Common myeloid progenitor, CD34-positive (primary cell): ENCODE data around the gene YEATS2.

Experiments
- CTCF ChIA-PET: fragments of 350-600 bp; sonication (Branson Sonifier 250); formaldehyde crosslinking; loops from one replicate; lab custom pipeline; 2021; ENCODE audit warnings: antibody characterized with exemption; lab: Charles Lee
- POLR2A ChIA-PET: fragments of 350-600 bp; sonication (Branson Sonifier 250); formaldehyde crosslinking; loops from one replicate; lab custom pipeline; 2021; ENCODE audit warnings: antibody characterized with exemption; lab: Charles Lee
- DNase-seq, 3 donors: peaks; one replicate each; pipeline versions ENCODE4 v3.0.0 to v3.0.0-alpha.2; 2013
- H3K27ac ChIP-seq, 2 experiments: 1 replicate in 1 of 2; 2 replicates in 1 of 2; pipeline ENCODE4 v1.7.0; 2013; ENCODE audit warnings: inconsistent platforms in 2 of 2, low read length in 2 of 2, mild to moderate bottlenecking in 2 of 2, low read depth in 1 of 2, moderate library complexity in 1 of 2; ENCODE audit not compliant: severe bottlenecking in 2 of 2, insufficient read depth in 1 of 2, poor library complexity in 1 of 2
- H3K27me3 ChIP-seq, 5 experiments: replicated peaks in 2 of 5; 1 replicate in 3 of 5; 2 replicates in 2 of 5; pipeline versions ENCODE4 v1.6.1 to v1.7.0; 2013; ENCODE audit warnings: low read length in 4 of 5, mild to moderate bottlenecking in 2 of 5, moderate library complexity in 2 of 5, inconsistent platforms in 1 of 5; ENCODE audit not compliant: insufficient read depth in 5 of 5, control insufficient read depth in 4 of 5
- H3K36me3 ChIP-seq, 4 experiments: 1 replicate in 2 of 4; 2 replicates in 2 of 4; pipeline versions ENCODE4 v1.6.1 to v1.7.0; 2013; ENCODE audit warnings: low read length in 3 of 4, control low read depth in 1 of 4, mild to moderate bottlenecking in 1 of 4; ENCODE audit not compliant: control insufficient read depth in 4 of 4, insufficient read depth in 4 of 4
- H3K4me1 ChIP-seq, 4 experiments: 1 replicate in 3 of 4; 2 replicates in 1 of 4; pipeline versions ENCODE4 v1.6.1 to v1.7.1; 2013; ENCODE audit warnings: low read length in 3 of 4, mild to moderate bottlenecking in 3 of 4, control low read depth in 1 of 4, inconsistent platforms in 1 of 4, moderate library complexity in 1 of 4; ENCODE audit not compliant: control insufficient read depth in 4 of 4, insufficient read depth in 4 of 4; ENCODE audit errors: control extremely low read depth in 1 of 4
- H3K4me3 ChIP-seq, 7 experiments: 1 replicate in 4 of 7; 2 replicates in 3 of 7; pipeline versions ENCODE4 v1.5.1 to v1.7.0; 2013; ENCODE audit warnings: mild to moderate bottlenecking in 7 of 7, low read length in 6 of 7, moderate library complexity in 6 of 7, inconsistent platforms in 2 of 7, low read depth in 2 of 7, control low read depth in 1 of 7; ENCODE audit not compliant: insufficient read depth in 4 of 7, control insufficient read depth in 1 of 7; ENCODE audit errors: extremely low read depth in 1 of 7
- H3K9me3 ChIP-seq, 5 experiments: 1 replicate in 4 of 5; 2 replicates in 1 of 5; pipeline versions ENCODE4 v1.6.1 to v1.7.1; 2013; ENCODE audit warnings: low read length in 4 of 5, mild to moderate bottlenecking in 2 of 5, inconsistent platforms in 1 of 5, low read depth in 1 of 5, moderate library complexity in 1 of 5; ENCODE audit not compliant: control insufficient read depth in 4 of 5, insufficient read depth in 2 of 5; ENCODE audit errors: control extremely low read depth in 1 of 5
- whole genome bisulfite sequencing: methylation state at CpG from one replicate; pipeline ENCODE4 v1.1.5; 2013; ENCODE audit not compliant: insufficient coverage; 5-methylcytosine and 5-hydroxymethylcytosine counted together

YEATS2 gene

DNA sequence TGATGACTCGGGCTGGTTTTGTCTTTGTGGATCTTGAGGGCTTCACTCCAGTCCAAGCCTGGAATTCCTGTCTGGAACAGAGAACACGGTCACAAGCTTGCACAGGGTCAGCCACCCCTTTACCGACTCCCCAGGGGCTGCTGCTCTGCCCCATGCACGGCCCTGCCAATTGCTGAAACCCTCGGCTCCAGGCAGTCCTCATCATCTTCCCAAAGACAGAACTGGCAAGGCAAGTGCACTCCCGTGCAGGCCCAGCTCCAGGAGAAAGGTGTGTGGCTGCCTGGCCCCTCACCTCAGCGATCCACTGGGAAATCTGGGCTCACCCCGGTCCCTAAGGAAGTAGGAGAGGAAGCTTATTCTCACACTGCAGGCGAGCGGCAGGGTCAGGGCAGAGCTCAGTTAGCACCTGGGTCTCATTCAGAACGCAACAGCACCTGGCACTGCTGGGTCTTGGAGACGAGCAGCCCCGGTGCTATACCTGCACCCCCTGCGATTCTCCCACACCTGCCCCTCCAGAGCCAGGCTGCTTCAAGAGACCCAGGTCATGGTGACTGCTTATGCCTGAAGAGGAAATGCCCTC, 120.5 kb downstream of the YEATS2 start:
- H3K9me3 ChIP-seq = no peaks in the 10 kb centered on the region
- no peaks in the 10 kb centered on the region for H3K4me1 ChIP-seq
- no peaks in the 10 kb centered on the region for H3K27me3 ChIP-seq
- ChIA-PET POLR2A (no interaction called here), CTCF (interaction anchor here (1.1 to 1.2 kb wide), 2 partner anchors 12 to 16 kb away, joined by 3 read pairs; no protein-coding TSS in a partner anchor)
- WGBS = 95% methylated on average over 13 of the region's 14 CpGs
- peaks cover 0 to 22% (median 5%) of the 10 kb centered on the region in 4 experiments for H3K36me3 ChIP-seq
- DNase-seq = no peak
- no peak overlapping the region for H3K4me3 ChIP-seq
- no peak overlapping the region for H3K27ac ChIP-seq

DNA sequence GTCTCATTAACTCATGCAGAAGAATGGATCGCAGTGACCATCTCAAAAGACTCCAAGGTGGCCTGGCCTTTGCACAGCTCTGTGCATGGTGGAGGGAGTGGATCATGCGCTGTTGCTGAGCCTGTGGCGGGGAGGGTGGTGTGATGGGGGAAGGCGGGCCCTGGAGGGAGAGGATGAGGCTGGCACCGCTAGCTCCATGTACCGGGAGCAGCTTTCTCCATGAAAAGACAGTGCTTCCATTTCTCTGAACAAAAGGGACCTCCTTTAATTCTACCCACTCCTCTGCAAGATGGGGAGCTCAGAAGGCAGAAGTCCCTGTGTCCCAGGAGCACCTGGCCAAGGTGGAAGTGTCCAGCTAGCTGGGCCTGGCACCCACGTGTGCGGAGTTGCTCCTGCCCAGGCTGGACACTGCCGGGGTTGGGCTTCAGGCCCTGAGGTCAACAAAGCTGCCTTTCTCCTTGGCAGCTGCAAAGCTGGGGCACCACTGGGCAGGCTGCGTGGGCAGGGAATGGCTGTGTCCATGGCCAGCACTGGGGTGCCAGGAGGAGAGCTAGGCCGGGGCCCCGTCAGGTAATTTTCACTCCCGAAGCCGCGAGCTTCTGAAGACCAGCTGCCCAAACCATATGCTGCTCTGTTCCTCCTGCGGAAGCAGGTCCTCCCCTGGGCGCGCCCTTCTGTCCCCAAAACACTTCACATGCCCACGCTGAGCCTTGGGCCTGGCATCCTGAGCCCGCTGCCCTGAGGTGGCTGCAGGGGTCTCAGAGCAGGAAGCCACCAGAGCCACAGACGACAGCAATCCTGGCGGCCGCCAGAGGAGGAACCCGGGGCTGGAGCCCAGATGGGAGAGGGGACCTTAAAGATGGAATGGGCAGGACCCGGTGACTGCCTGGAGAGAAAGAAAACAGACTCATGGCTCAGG, 121.4 kb downstream of the YEATS2 start:
- no peak for DNase-seq
- no peaks in the 10 kb centered on the region for H3K27me3 ChIP-seq
- H3K36me3 ChIP-seq = peaks cover 0 to 18% (median 2%) of the 10 kb centered on the region in 4 experiments
- H3K4me3 ChIP-seq = no peak overlapping the region
- ChIA-PET POLR2A (no interaction called here), CTCF (no interaction called here)
- peaks cover 0 to 5% (median 2%) of the 10 kb centered on the region in 4 experiments for H3K4me1 ChIP-seq
- H3K27ac ChIP-seq = no peak overlapping the region
- H3K9me3 ChIP-seq = no peaks in the 10 kb centered on the region
- WGBS = 94% methylated on average over 20 of the region's 25 CpGs

DNA sequence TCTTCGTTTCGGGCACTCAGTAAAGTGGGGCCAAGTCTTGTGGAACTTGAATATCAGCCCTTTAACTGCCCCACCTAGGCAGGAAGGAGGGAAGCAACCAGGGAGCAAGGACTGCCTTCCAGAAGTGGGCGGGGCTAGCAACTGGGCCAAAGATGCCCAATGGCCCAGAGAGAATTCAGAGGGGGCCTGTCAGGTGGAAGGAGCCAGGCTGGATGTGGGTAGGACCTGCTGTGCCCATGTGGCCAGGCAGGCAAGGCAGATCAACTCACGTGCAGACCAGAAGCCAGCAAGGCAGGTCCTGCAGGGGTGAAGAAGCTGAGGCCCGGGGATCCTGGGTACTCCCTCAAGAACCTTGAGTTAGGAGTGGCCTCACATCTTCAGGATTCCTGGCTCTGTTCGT, 122.2 kb downstream of the YEATS2 start:
- no peaks in the 10 kb centered on the region for H3K27me3 ChIP-seq
- H3K9me3 ChIP-seq = no peaks in the 10 kb centered on the region
- peaks cover 0 to 18% (median 2%) of the 10 kb centered on the region in 4 experiments for H3K36me3 ChIP-seq
- H3K4me1 ChIP-seq = peaks cover 5 to 13% (median 10%) of the 10 kb centered on the region in 4 experiments
- 100% methylated on average over 5 of the region's 6 CpGs for WGBS
- CTCF ChIA-PET = no interaction called here
- H3K27ac ChIP-seq = no peak overlapping the region
- H3K4me3 ChIP-seq = no peak overlapping the region
- POLR2A ChIA-PET = no interaction called here
- no peak for DNase-seq

DNA sequence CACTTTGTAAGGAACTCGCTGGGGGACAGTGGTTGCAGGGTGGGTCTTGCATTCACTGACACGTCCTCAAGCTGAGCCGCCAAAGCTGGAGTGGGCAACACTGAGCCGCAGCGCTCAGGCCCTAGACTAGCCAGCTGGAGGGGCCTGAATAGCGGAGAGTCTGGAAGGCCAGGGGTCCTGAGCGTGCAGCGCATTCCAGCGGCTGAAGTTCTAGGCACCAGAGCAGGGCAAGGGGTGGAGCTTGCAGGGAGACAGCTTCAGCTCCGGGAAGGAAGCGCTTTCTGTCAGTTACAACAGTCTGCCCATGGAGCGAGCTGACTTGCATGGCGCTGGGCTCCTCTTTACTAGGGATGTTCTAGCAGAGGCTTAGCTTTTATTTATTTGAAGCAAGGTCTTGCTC, 125.0 kb downstream of the YEATS2 start:
- CTCF ChIA-PET = interaction anchor here (0.8 to 2.0 kb wide), 5 partner anchors 10 to 64 kb away, joined by 3 to 4 read pairs (median 3); no protein-coding TSS in a partner anchor

DNA sequence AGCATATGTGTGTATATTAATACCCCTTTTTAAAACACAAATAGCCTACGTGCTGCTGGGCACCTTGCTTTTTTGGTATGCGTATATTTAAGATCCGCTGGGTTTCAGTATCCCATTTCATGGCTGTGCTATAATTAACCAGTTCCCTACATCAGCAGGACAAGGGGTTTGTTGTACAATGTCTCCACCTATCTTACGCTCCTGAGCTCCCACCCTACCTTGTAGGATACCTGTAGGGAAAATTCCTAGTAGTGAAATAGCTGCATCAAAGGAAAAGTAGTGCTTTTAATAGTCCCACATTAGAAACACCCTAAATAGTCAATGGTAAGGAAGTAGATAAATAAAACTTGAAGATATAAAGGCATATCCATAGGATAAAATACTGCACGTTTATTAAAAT, 126.4 kb downstream of the YEATS2 start:
- WGBS = no CpG with 5 or more reads among the region's 5 CpGs
- H3K36me3 ChIP-seq = peaks cover 2 to 14% (median 8%) of the 10 kb centered on the region in 4 experiments
- no peaks in the 10 kb centered on the region for H3K27me3 ChIP-seq
- H3K4me1 ChIP-seq = peaks cover 5 to 20% (median 17%) of the 10 kb centered on the region in 4 experiments
- peak overlapping the region in 3 of 7 experiments; percentile 68 to 80 (median 75) for H3K4me3 ChIP-seq
- H3K27ac ChIP-seq = no peak overlapping the region
- ChIA-PET POLR2A (no interaction called here), CTCF (interaction anchor here (0.6 to 4.3 kb wide), 4 partner anchors 8 to 121 kb away, joined by 3 to 26 read pairs (median 8); partner anchors contain the start of gene PARL)
- no peaks in the 10 kb centered on the region for H3K9me3 ChIP-seq
- DNase-seq = no peak

More for the DNA sequence above, 125.0 kb downstream of the YEATS2 start:
- DNase-seq = no peak
- H3K27ac ChIP-seq = no peak overlapping the region
- POLR2A ChIA-PET = no interaction called here
- no peaks in the 10 kb centered on the region for H3K9me3 ChIP-seq
- H3K36me3 ChIP-seq = peaks cover 0 to 4% (median 2%) of the 10 kb centered on the region in 4 experiments
- H3K4me3 ChIP-seq = no peak overlapping the region
- H3K27me3 ChIP-seq = no peaks in the 10 kb centered on the region
- 99% methylated on average over 13 of the region's 13 CpGs for WGBS
- peaks cover 5 to 20% (median 17%) of the 10 kb centered on the region in 4 experiments for H3K4me1 ChIP-seq

DNA sequence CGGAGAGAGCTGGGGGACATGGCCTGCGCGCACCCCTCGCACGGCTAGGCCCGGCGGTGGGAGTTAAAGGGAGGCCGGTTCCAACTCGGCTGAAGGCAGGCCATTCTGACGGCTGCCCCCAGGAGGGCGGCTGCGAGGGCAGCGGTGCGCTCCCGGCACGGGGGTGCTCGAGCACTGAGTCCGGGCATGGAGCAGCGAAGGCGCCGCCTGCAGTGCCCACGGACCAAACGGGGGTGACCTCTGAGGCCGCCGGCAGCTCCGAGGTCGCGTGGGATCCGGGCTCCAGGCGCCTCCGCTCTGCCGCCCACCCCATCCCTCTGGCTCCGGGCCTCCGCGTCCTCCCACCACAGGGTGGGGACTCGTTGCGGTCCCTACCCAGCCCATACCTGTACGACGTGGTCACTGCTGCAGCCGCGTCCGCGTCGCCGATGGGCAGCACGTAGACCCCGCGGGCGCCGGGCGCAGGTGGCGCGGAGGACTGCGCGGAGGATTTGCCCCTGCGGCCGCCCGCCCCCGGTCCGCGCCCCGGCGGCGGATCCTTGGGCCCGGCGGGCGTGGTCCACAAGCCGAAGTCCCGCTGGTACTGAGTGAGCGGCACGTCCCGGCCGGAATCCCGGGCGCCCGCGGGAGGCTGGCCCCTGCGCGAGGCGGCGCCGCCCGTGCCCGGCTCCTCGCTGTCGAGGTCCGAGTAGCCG, 127.3 kb downstream of the YEATS2 start:
- Histone ChIP-seq H3K4me3 (peak overlapping the region; percentile 33 to 83 (median 73)), H3K27ac (no peak overlapping the region), H3K36me3 (peaks cover 5 to 20% (median 16%) of the 10 kb centered on the region in 4 experiments), H3K9me3 (no peaks in the 10 kb centered on the region), H3K27me3 (no peaks in the 10 kb centered on the region), H3K4me1 (peaks cover 5 to 20% (median 17%) of the 10 kb centered on the region in 4 experiments)
- DNase-seq = peak in 2 of 3 donors; percentile 10 to 23
- CTCF ChIA-PET = interaction anchor here (0.6 to 4.3 kb wide), 8 partner anchors 9 to 194 kb away, joined by 3 to 26 read pairs (median 3); partner anchors contain the start of gene PARL
- POLR2A ChIA-PET = no interaction called here
- under 1% methylated on average over 62 of the region's 88 CpGs for WGBS
